ENCODE results near the gene NUP160. TPM values are rescaled to one million over a fixed set of nuclear protein-coding genes. Genes with fewer than 3 reads are reported as not detected.

The NUP160 gene
- total RNA-seq, 1 experiment from 2014 or later = 89.9 TPM

DNA sequence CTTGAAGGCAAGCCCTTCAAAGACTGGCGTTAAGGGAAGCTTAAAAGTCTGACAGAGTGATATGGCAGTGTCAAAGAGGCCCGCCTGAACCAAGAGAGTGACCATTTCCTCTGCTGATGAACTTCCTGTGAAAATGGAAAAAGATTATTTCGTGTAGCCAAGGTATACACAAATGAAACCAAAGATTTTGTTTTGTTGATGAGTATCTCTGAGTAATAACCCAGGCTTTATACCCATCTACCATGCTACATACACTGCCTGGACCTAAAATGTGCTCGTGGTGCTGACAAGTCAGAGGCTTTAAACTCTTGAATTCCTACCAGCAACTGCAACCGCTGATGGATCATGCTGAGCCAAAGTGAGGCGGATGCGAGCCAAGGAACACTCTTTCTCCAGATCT lies 60.0 kb downstream of the NUP160 start (continued):
- TF ChIP-seq, protein P1, sequence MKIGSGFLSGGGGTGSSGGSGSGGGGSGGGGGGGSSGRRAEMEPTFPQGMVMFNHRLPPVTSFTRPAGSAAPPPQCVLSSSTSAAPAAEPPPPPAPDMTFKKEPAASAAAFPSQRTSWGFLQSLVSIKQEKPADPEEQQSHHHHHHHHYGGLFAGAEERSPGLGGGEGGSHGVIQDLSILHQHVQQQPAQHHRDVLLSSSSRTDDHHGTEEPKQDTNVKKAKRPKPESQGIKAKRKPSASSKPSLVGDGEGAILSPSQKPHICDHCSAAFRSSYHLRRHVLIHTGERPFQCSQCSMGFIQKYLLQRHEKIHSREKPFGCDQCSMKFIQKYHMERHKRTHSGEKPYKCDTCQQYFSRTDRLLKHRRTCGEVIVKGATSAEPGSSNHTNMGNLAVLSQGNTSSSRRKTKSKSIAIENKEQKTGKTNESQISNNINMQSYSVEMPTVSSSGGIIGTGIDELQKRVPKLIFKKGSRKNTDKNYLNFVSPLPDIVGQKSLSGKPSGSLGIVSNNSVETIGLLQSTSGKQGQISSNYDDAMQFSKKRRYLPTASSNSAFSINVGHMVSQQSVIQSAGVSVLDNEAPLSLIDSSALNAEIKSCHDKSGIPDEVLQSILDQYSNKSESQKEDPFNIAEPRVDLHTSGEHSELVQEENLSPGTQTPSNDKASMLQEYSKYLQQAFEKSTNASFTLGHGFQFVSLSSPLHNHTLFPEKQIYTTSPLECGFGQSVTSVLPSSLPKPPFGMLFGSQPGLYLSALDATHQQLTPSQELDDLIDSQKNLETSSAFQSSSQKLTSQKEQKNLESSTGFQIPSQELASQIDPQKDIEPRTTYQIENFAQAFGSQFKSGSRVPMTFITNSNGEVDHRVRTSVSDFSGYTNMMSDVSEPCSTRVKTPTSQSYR (CRISPR knock-in tag; IDR thresholded peaks at IDR 0.05) = no peak
- TF ChIP-seq ZNF232 (CRISPR knock-in tag; IDR thresholded peaks at IDR 0.05) (no peak), GABPB1 (CRISPR knock-in tag; IDR thresholded peaks at IDR 0.05) (no peak), NFYB (CRISPR knock-in tag; conservative IDR thresholded peaks at IDR 0.05; ENCODE audit: low read depth) (no peak), GTF2I (CRISPR knock-in tag; conservative IDR thresholded peaks at IDR 0.05) (no peak), CREM (CRISPR knock-in tag; IDR thresholded peaks at IDR 0.05) (no peak)
- TF ChIP-seq, protein P2, sequence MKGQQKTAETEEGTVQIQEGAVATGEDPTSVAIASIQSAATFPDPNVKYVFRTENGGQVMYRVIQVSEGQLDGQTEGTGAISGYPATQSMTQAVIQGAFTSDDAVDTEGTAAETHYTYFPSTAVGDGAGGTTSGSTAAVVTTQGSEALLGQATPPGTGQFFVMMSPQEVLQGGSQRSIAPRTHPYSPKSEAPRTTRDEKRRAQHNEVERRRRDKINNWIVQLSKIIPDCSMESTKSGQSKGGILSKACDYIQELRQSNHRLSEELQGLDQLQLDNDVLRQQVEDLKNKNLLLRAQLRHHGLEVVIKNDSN (CRISPR knock-in tag; IDR thresholded peaks at IDR 0.05) = no peak
- TF ChIP-seq, protein P3, sequence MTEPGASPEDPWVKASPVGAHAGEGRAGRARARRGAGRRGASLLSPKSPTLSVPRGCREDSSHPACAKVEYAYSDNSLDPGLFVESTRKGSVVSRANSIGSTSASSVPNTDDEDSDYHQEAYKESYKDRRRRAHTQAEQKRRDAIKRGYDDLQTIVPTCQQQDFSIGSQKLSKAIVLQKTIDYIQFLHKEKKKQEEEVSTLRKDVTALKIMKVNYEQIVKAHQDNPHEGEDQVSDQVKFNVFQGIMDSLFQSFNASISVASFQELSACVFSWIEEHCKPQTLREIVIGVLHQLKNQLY (CRISPR knock-in tag; IDR thresholded peaks at IDR 0.05) = no peak
- TF ChIP-seq, protein P4, sequence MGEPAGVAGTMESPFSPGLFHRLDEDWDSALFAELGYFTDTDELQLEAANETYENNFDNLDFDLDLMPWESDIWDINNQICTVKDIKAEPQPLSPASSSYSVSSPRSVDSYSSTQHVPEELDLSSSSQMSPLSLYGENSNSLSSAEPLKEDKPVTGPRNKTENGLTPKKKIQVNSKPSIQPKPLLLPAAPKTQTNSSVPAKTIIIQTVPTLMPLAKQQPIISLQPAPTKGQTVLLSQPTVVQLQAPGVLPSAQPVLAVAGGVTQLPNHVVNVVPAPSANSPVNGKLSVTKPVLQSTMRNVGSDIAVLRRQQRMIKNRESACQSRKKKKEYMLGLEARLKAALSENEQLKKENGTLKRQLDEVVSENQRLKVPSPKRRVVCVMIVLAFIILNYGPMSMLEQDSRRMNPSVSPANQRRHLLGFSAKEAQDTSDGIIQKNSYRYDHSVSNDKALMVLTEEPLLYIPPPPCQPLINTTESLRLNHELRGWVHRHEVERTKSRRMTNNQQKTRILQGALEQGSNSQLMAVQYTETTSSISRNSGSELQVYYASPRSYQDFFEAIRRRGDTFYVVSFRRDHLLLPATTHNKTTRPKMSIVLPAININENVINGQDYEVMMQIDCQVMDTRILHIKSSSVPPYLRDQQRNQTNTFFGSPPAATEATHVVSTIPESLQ (CRISPR knock-in tag; IDR thresholded peaks at IDR 0.05) = no peak

DNA sequence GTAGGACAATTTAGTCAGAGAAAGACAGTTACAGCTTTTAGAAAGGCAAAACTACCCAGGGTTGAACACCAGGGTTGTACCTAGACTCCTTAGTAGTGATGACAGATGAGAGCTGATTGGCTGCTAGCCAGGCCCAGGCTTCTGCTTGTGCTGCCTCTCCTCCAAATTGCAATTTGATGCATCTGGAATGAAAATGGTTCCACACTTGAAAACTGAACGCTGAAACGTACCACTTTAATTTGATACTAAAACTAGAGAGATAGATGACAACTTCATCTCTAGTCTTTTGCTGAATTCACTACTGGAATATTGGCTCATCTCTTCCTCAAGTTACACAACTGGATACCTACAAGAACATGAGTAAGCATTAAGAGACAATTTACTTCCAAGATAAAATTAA lies 61.8 kb downstream of the NUP160 start:
- H3K9me3 Mint-ChIP-seq = no peaks in the 10 kb centered on the region
- CTCF ChIA-PET = no interaction called here
- H3K4me3 Mint-ChIP-seq = no peak overlapping the region
- TF ChIP-seq, protein P5, sequence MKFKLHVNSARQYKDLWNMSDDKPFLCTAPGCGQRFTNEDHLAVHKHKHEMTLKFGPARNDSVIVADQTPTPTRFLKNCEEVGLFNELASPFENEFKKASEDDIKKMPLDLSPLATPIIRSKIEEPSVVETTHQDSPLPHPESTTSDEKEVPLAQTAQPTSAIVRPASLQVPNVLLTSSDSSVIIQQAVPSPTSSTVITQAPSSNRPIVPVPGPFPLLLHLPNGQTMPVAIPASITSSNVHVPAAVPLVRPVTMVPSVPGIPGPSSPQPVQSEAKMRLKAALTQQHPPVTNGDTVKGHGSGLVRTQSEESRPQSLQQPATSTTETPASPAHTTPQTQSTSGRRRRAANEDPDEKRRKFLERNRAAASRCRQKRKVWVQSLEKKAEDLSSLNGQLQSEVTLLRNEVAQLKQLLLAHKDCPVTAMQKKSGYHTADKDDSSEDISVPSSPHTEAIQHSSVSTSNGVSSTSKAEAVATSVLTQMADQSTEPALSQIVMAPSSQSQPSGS (CRISPR knock-in tag; IDR thresholded peaks at IDR 0.05; ENCODE audit: borderline replicate concordance, low read depth) = no peak
- no peak for TF ChIP-seq SOX15 (CRISPR knock-in tag; IDR thresholded peaks at IDR 0.05)
- no peak for TF ChIP-seq IRF2 (CRISPR knock-in tag; IDR thresholded peaks at IDR 0.05; ENCODE audit: borderline replicate concordance, low read depth)
- TF ChIP-seq, protein P6, sequence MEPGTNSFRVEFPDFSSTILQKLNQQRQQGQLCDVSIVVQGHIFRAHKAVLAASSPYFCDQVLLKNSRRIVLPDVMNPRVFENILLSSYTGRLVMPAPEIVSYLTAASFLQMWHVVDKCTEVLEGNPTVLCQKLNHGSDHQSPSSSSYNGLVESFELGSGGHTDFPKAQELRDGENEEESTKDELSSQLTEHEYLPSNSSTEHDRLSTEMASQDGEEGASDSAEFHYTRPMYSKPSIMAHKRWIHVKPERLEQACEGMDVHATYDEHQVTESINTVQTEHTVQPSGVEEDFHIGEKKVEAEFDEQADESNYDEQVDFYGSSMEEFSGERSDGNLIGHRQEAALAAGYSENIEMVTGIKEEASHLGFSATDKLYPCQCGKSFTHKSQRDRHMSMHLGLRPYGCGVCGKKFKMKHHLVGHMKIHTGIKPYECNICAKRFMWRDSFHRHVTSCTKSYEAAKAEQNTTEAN (CRISPR knock-in tag; IDR thresholded peaks at IDR 0.05) = no peak
- TF ChIP-seq, protein P7, sequence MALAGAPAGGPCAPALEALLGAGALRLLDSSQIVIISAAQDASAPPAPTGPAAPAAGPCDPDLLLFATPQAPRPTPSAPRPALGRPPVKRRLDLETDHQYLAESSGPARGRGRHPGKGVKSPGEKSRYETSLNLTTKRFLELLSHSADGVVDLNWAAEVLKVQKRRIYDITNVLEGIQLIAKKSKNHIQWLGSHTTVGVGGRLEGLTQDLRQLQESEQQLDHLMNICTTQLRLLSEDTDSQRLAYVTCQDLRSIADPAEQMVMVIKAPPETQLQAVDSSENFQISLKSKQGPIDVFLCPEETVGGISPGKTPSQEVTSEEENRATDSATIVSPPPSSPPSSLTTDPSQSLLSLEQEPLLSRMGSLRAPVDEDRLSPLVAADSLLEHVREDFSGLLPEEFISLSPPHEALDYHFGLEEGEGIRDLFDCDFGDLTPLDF (CRISPR knock-in tag; IDR thresholded peaks at IDR 0.05) = no peak
- no peak for TF ChIP-seq ZNF416 (CRISPR knock-in tag; IDR thresholded peaks at IDR 0.05)
- TF ChIP-seq, protein P8, sequence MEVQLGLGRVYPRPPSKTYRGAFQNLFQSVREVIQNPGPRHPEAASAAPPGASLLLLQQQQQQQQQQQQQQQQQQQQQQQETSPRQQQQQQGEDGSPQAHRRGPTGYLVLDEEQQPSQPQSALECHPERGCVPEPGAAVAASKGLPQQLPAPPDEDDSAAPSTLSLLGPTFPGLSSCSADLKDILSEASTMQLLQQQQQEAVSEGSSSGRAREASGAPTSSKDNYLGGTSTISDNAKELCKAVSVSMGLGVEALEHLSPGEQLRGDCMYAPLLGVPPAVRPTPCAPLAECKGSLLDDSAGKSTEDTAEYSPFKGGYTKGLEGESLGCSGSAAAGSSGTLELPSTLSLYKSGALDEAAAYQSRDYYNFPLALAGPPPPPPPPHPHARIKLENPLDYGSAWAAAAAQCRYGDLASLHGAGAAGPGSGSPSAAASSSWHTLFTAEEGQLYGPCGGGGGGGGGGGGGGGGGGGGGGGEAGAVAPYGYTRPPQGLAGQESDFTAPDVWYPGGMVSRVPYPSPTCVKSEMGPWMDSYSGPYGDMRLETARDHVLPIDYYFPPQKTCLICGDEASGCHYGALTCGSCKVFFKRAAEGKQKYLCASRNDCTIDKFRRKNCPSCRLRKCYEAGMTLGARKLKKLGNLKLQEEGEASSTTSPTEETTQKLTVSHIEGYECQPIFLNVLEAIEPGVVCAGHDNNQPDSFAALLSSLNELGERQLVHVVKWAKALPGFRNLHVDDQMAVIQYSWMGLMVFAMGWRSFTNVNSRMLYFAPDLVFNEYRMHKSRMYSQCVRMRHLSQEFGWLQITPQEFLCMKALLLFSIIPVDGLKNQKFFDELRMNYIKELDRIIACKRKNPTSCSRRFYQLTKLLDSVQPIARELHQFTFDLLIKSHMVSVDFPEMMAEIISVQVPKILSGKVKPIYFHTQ (CRISPR knock-in tag; IDR thresholded peaks at IDR 0.05) = no peak
- no peak for TF ChIP-seq TCF7 (CRISPR knock-in tag; IDR thresholded peaks at IDR 0.05; ENCODE audit: low read depth)
- no peak for TF ChIP-seq MYBL2 (CRISPR knock-in tag; IDR thresholded peaks at IDR 0.05)
- no peak for TF ChIP-seq ZNF263 (CRISPR knock-in tag; IDR thresholded peaks at IDR 0.05; ENCODE audit: low read depth)
- no peak for TF ChIP-seq TEAD1 (CRISPR knock-in tag; IDR thresholded peaks at IDR 0.05)
- TF ChIP-seq, protein P3 (CRISPR knock-in tag; IDR thresholded peaks at IDR 0.05) = no peak
- H3K27me3 Mint-ChIP-seq (ENCODE audit: low read depth) = no peaks in the 10 kb centered on the region
- no peaks in the 10 kb centered on the region for H3K4me1 Mint-ChIP-seq
- H3K27ac Mint-ChIP-seq = no peak overlapping the region
- POLR2A ChIA-PET = no interaction called here
- no peak for DNase-seq (ENCODE audit: low spot score)
- ATAC-seq = no peak
- peaks cover 67% of the 10 kb centered on the region for H3K36me3 Mint-ChIP-seq
